GM21528 (cell line): ENCODE results near the gene PRIMPOL.
"Not testable (repeated sequence)": the region's sequence is repeated elsewhere in the genome, so short reads cannot be mapped to it uniquely, and the experiment has no call there.

Source experiments
- ATAC-seq: cut with Tn5 transposase; IDR thresholded peaks from one replicate; pipeline ENCODE4 v1.9.1; 2021; ENCODE audit warnings: mild to moderate bottlenecking, moderate library complexity; ENCODE audit not compliant: unreplicated experiment, low FRiP score

PRIMPOL gene

GRCh38 chr4:184649026-184649970 lies at the start of gene PRIMPOL, which contains the start of gene CASP3:
PRIMPOL (plus strand) TSS chr4:184649738; CDS start chr4:184657141, 7,403 bp downstream.
CASP3 (minus strand) TSS chr4:184649447; CDS start chr4:184638453, 10,994 bp downstream.
- ATAC-seq = peak; percentile 85

DNA sequence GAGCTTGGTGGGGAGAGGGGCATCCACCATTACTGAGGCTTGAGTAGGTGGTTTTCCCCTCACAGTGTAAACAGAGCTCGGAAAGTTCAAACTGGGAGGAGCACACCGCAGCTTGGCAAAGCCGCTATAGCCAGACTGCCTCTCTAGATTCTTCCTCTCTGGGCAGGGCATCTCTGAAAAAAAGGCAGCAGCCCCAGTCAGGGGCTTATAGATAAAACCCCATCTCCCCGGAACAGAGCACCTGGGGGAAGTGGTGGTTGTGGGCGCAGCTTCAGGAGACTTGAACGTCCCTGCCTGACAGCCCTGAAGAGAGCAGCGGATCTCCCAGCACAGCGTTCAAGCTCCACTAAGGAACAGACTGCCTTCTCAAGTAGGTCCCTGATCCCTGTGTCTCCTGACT lies 48.6 kb upstream of the PRIMPOL start:
- ATAC-seq = not testable (repeated sequence)

GRCh38 chr4:184602857-184603256 lies 46.7 kb upstream of the PRIMPOL start:
- not testable (repeated sequence) for ATAC-seq

- not testable (repeated sequence) for ATAC-seq
These were observed 42.1 kb upstream of the PRIMPOL start for GRCh38 chr4:184607429-184607828.

DNA sequence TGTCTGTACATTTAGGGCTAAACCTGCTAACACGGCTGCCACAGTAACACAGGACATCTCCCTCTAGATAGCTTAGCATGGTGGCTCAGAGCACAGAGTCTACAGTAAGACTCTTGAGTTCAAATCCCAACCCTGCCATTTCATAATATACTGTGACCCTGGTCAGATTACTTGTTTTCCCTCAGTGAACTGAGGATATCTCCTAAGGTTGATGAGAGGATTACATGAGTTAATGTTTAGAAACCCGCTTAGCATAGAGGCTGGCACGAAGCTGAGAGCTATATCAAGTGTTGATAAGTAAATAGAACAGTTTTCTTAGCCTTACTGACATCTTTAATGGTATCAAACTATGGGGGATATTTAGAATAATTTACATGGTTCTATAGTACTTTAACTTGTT lies 37.5 kb upstream of the PRIMPOL start:
- no peak for ATAC-seq

- no peak for ATAC-seq
These were observed 36.1 kb upstream of the PRIMPOL start for GRCh38 chr4:184613405-184613804.

GRCh38 chr4:184614509-184614908 lies 35.0 kb upstream of the PRIMPOL start:
- ATAC-seq = no peak

DNA sequence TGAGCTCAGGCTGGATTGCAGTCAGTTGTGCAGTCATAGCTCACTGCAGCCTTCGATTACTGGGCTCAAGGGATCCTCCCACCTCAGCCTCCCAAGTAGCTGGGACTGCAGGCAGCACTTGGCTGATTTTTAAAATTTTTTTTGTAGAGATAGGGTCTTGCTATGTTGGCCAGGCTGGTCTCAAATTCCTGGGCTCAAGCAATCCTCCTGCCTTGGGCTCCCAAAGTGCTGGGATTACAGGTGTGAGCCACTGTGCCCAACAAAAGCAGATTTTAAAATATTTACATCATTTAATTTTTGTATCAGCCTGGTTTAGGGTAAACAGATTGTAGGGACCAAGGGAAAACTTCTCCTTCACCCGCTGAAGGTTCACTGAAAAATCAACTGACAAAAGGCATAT lies 33.4 kb upstream of the PRIMPOL start:
- not testable (repeated sequence) for ATAC-seq

DNA sequence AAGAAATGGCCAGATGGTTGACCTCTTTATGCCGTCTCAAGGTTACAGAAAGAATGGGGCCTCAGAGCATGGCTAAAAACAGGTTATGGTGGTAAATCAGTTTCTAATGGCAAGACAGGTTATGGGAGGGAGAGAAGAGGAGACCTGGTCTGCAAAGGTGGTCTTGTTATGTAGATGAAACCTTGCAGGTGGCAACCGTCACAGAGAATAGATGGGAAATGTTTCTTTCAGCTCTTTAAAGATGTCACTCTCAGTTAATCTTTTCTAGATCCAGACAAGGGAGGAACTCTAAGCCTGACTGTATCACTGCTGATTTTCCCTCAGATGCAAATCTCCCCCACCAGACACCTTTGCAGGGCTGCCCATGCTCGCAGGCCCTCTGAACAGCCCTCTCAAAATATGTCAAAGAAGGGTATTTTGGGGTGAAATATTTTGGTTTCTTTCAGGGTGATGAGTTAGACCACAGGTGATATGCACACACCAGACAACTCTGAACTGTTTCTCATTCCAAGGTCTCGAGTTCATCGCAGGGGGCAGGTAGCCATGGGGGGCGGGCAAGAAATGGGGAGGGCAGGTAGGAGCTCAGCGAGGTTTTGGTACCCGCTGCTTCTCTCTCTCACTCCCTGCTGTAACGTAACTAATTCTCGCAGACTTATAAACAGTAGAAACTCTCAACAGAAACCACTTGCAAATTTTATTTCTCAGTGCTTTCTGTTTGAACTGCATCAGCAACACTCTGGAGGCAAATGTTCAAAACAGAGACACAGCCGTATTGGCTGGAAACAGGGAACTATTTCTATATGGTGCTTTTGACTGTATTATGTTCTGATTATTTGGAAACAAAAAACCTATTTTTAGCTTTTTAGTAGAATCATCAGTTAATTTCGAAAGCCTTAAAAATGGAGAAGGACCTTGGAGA lies 32.6 kb upstream of the PRIMPOL start:
- ATAC-seq = peak; percentile 91

DNA sequence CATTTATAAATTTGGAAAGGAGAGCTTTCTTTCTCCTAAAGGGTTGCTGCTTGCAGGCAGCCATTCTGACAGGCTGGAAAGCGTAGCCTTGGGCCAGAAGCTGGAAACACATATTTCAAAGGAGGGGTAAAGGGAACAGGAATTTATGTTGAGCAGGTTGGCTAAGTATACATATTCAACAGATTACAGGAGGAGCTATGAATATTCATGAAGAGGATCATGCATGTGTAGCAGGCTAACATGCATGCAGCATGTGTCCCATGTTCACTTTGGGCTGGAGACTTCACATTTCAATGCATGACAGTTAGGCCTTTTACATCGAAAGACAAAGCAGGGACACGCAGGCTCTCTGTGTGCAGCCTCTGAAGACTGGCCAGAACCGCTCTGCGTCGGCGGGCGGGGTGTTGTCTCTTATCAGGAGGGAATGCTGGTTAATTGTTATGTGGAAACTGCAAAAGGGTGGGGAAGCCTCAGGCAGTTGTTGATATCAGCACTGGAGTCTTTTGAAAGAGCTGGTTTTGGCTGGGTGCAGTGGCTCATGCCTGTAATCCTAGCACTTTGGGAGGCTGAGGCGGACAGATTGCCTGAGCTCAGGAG lies 31.8 kb upstream of the PRIMPOL start:
- no peak for ATAC-seq

- ATAC-seq = no peak
These were observed 29.2 kb upstream of the PRIMPOL start for GRCh38 chr4:184620212-184620867.

DNA sequence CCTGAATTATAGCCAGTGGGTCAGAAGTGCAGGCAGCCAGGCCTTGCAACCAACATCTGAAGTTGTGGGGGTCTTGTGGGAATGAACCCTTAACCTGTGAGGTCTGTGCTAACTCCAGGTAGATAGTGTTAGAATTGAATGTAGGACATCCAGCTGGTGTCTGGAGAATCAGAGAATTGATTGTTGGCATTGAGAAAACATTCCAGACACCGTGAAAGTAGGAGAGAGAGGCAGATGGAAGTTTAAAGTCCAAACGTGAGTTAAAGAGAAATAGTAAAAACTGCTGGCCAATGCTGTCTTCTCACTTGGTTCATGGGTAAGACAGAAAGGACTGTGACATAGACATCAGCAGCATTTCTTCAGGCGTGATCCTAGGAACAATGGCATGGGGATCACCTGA lies 28.0 kb upstream of the PRIMPOL start:
- no peak for ATAC-seq

DNA sequence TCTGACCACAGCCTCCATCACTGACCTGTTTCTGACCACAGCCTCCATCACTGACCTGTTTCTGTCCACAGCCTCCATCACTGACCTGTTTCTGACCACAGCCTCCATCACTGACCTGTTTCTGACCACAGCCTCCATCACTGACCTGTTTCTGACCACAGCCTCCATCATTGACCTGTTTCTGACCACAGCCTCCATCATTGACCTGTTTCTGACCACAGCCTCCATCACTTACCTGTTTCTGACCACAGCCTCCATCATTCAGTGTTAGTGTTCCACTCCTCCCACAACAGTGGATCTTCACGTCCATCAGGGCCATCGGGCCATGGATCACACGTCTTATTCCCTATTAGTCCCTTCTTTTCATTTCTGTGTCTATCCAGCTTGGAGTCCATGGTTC lies 25.0 kb upstream of the PRIMPOL start:
- not testable (repeated sequence) for ATAC-seq

- ATAC-seq = no peak
These were observed 24.5 kb upstream of the PRIMPOL start for GRCh38 chr4:184624972-184625554.

DNA sequence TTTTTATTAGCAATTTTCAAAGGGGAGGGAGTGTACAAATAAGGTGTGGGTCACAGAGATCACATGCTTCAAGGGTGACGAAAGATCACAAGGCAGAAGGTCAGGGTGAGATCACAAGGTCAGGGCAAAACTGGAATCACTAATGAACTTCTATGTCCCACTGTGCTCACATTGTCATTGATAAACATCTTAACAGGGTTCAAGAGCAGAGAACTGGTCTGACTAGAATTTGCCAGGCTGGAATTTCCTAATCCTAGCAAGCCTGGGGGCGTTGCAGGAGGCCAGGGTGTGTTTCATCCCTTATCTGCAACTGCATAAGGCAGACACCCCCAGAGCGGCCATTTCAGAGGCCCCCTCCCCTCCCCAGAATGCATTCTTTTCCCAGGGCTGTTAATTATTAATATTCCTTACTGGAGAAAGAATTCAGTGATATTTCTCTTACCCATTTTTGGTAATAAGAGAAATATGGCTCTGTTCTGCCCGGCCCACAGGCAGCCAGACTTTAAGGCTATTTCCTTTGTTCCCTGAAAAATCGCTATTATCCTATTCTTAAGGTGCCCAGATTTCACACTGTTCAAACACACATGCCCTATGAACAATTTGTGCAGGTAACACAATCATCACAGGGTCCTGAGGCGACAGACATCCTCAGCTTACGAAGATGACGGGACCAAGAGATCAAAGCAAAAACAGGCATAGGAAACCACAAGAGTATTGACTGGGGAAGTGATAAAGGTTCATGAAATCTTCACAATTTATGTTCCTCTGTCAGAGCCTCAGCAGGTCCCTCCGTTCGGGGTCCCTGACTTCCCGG lies 23.5 kb upstream of the PRIMPOL start:
- not testable (repeated sequence) for ATAC-seq

DNA sequence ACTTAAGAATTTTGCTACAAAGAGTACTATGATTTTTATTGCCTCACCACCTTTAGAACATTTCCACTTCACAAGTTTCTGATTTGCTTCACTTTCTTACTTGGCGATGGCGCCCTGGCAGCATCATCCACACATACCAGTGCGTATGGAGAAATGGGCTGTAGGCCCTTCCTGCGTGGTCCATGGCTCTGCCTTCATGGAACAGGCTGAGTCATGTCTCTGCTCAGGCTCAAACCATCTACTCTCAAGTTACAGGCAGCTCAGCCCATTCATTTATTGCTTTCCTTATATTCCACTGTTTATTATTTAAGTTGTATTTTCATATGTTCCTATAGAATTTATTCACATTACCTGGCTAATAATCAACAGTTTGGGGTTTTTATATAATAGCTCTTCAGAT lies 21.4 kb upstream of the PRIMPOL start:
- no peak for ATAC-seq

- no peak for ATAC-seq
These were observed 16.7 kb upstream of the PRIMPOL start for GRCh38 chr4:184632842-184633241.

- no peak for ATAC-seq
These were observed 14.2 kb upstream of the PRIMPOL start for GRCh38 chr4:184635381-184635780.

GRCh38 chr4:184636144-184636543 lies 13.4 kb upstream of the PRIMPOL start:
- no peak for ATAC-seq
